K562 (cell line): ENCODE results near the gene TTC16. TPM values are rescaled to one million over a fixed set of nuclear protein-coding genes. Genes with fewer than 3 reads are reported as not detected.

Source experiments
- BRD4 ChIP-seq: fragments of 200-600 bp; sonication (generic); IDR thresholded peaks from 2 replicates; pipeline ENCODE4 v1.6.1; 2017; ENCODE audit warnings: inconsistent platforms
- DACH1 ChIP-seq: fragments of 450-650 bp; IDR thresholded peaks from 2 replicates; pipeline ENCODE4 v1.6.1; 2018; ENCODE audit not compliant: partially characterized antibody
- FUS ChIP-seq: fragments of 200-400 bp; formaldehyde crosslinking; optimal IDR thresholded peaks from 2 replicates; pipeline ENCODE3; 2017; ENCODE audit warnings: low read depth, low read length
- NONO ChIP-seq, 2 experiments: fragments of 200-400 bp in 1 of 2; fragments of 450-650 bp in 1 of 2; formaldehyde crosslinking in 1 of 2; IDR thresholded peaks; 2 replicates each; pipeline ENCODE4 v1.6.1; 2017; ENCODE audit warnings: low read depth in 2 of 2, mild to moderate bottlenecking in 2 of 2, moderate library complexity in 2 of 2, low read length in 1 of 2
- POLR2A ChIP-seq: fragments of 450-650 bp; conservative IDR thresholded peaks from 2 replicates; pipeline ENCODE4 v1.6.1; 2016
- RBM22 ChIP-seq: fragments of 200-400 bp; formaldehyde crosslinking; IDR thresholded peaks from 2 replicates; pipeline ENCODE4 v1.6.1; 2018; ENCODE audit warnings: low read length, low read depth; ENCODE audit not compliant: poor library complexity, severe bottlenecking
- SLC30A9 ChIP-seq: fragments of 250-450 bp; sonication (Bioruptor Pico); IDR thresholded peaks from 2 replicates; pipeline ENCODE4 v1.8.0; 2022; ENCODE audit warnings: mild to moderate bottlenecking, moderate library complexity
- SMARCC2 ChIP-seq: fragments of 450-650 bp; IDR thresholded peaks from 2 replicates; pipeline ENCODE4 v1.6.1; 2017; ENCODE audit warnings: antibody characterized with exemption, moderate library complexity, mild to moderate bottlenecking, low read depth
- ZBTB7A ChIP-seq: IDR thresholded peaks from 2 replicates; pipeline ENCODE4 v1.6.1; 2011; ENCODE audit warnings: low read depth, mild to moderate bottlenecking, low read length, moderate library complexity, borderline replicate concordance; ENCODE audit not compliant: control insufficient read depth
- ZNF644 ChIP-seq: fragments of 200-800 bp; sonication (Bioruptor generic); IDR thresholded peaks from 2 replicates; pipeline ENCODE4 v1.6.1; 2016; ENCODE audit warnings: low read depth, missing genetic modification characterization, missing compliant biosample characterization
- ZNF668 ChIP-seq: fragments of 250-450 bp; sonication (Bioruptor Pico); IDR thresholded peaks from 2 replicates; pipeline ENCODE4 v1.8.0; 2022; ENCODE audit warnings: mild to moderate bottlenecking, inconsistent platforms
- polyA plus RNA-seq, 8 experiments: library from polyadenylated mRNA; depleted of rRNA in 4 of 8; stranded (reverse) in 5 of 8; unstranded in 3 of 8; fragments of >200 nt; fragmentation: Nextera tagmentation in 2 of 8; fragmentation: Illumina TruSeq in 1 of 8; extraction: Ambion mirVana in 2 of 8; extraction: Trizol in 1 of 8; gene quantifications; 2 replicates each; pipeline versions ENCODE4 v1.2.1 to v1.2.3, GENCODE V29; 2011 to 2014; ENCODE audit warnings: inconsistent platforms in 1 of 8, missing spikeins in 1 of 8
- total RNA-seq, 7 experiments: library from RNA; depleted of rRNA in 6 of 7; stranded (reverse); fragments of >200 nt in 6 of 7; fragmentation: Illumina TruSeq in 2 of 7; extraction: Trizol in 2 of 7; gene quantifications; 2 replicates each; pipeline versions ENCODE4 v1.2.1 to v1.2.3, GENCODE V29; 2011 to 2021; ENCODE audit warnings: low replicate concordance in 1 of 7
- TF ChIP-seq, protein P1 (sequence below), 2 experiments: fragments of 250-450 bp in 1 of 2; fragments of 450-650 bp in 1 of 2; sonication (Bioruptor Pico) in 1 of 2; IDR thresholded peaks; 2 replicates each; pipeline versions ENCODE4 v1.6.1 to v1.8.0; 2016 to 2021; ENCODE audit warnings: mild to moderate bottlenecking in 2 of 2, moderate library complexity in 2 of 2, missing compliant biosample characterization in 1 of 2, missing genetic modification characterization in 1 of 2
- TF ChIP-seq, protein P2 (sequence below), 2 experiments: fragments of 450-650 bp; IDR thresholded peaks; 2 replicates each; pipeline ENCODE4 v1.6.1; 2018; ENCODE audit warnings: mild to moderate bottlenecking in 2 of 2, low read depth in 1 of 2; ENCODE audit not compliant: partially characterized antibody in 2 of 2
- TF ChIP-seq, protein P3 (sequence below): fragments of 450-650 bp; formaldehyde crosslinking; IDR thresholded peaks from 2 replicates; pipeline ENCODE4 v1.4.0; 2020; ENCODE audit warnings: mild to moderate bottlenecking, moderate library complexity
- TF ChIP-seq, protein P4 (sequence below), 2 experiments: fragments of 450-650 bp; conservative IDR thresholded peaks; 2 replicates each; pipeline ENCODE4 v1.6.1; 2017; ENCODE audit warnings: mild to moderate bottlenecking in 2 of 2, moderate library complexity in 2 of 2
- TF ChIP-seq, protein P5 (sequence below): sonication (generic); formaldehyde crosslinking; IDR thresholded peaks from 2 replicates; pipeline ENCODE4 v1.8.0; 2022; ENCODE audit warnings: mild to moderate bottlenecking, missing genetic modification reagents, borderline replicate concordance

Gene TTC16
- total and polyA plus RNA-seq, 9 of the 15 experiments (the other 6 are each of a cell fraction or from before 2014, with no cell fraction given): 0.11 TPM; not detected in 8

DNA sequence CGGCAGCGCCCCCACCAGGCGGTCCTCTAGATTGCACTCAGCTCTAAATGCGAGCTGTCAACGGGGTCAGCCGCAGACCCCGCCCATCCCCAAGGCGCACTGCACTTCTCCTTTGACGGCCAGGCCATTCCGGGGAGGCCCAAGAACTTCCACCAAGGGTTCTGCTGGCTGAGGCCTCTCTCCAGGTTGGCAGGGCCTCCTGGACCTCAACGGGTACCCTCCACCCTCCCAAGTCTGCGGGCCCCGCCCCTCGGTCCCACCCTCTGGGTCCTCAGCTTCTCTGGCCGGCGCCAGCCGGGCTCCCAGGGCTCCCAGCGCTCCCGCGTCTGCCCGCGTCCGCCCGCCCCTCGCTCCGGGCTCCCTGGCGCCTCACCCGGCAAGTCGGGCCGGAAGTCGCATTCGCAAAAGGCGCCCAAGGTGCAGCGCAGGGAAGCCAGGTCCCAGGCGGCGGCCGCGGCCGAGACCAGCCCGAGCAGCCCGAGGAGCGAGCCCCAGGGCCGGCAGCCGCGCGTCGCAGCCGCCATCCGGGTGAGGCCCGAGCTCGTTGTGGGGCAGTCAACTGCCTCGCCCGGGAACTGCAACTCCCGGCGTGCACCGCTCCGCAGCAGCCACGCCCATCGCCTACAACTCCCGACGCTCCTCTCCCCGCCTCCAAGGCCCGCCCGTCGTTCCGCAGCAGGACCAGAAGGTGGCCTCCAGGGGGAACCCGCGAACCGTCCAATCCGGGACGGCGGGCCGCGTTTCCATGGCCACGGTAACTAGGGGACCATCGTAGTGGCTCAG is 19.1 kb downstream of the TTC16 start, which contains the start of gene TOR2A (continued):
- TF ChIP-seq, protein P1, sequence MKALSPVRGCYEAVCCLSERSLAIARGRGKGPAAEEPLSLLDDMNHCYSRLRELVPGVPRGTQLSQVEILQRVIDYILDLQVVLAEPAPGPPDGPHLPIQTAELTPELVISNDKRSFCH (CRISPR knock-in tag; IDR thresholded peaks at IDR 0.05): no peak
- TF ChIP-seq, protein P1 (tag; IDR thresholded peaks at IDR 0.05): 0 out of 2 replicates have a peak, but pooled peaks have one; percentile 50
- peak; percentile 96 for TF ChIP-seq RBM22
- TF ChIP-seq, protein P2, sequence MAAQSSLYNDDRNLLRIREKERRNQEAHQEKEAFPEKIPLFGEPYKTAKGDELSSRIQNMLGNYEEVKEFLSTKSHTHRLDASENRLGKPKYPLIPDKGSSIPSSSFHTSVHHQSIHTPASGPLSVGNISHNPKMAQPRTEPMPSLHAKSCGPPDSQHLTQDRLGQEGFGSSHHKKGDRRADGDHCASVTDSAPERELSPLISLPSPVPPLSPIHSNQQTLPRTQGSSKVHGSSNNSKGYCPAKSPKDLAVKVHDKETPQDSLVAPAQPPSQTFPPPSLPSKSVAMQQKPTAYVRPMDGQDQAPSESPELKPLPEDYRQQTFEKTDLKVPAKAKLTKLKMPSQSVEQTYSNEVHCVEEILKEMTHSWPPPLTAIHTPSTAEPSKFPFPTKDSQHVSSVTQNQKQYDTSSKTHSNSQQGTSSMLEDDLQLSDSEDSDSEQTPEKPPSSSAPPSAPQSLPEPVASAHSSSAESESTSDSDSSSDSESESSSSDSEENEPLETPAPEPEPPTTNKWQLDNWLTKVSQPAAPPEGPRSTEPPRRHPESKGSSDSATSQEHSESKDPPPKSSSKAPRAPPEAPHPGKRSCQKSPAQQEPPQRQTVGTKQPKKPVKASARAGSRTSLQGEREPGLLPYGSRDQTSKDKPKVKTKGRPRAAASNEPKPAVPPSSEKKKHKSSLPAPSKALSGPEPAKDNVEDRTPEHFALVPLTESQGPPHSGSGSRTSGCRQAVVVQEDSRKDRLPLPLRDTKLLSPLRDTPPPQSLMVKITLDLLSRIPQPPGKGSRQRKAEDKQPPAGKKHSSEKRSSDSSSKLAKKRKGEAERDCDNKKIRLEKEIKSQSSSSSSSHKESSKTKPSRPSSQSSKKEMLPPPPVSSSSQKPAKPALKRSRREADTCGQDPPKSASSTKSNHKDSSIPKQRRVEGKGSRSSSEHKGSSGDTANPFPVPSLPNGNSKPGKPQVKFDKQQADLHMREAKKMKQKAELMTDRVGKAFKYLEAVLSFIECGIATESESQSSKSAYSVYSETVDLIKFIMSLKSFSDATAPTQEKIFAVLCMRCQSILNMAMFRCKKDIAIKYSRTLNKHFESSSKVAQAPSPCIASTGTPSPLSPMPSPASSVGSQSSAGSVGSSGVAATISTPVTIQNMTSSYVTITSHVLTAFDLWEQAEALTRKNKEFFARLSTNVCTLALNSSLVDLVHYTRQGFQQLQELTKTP (IDR thresholded peaks at IDR 0.05; ENCODE audit: low read depth in 1 of 2, partially characterized antibody in 2 of 2): peak in 1 of 2 experiments; percentile 94
- TF ChIP-seq, protein P3, sequence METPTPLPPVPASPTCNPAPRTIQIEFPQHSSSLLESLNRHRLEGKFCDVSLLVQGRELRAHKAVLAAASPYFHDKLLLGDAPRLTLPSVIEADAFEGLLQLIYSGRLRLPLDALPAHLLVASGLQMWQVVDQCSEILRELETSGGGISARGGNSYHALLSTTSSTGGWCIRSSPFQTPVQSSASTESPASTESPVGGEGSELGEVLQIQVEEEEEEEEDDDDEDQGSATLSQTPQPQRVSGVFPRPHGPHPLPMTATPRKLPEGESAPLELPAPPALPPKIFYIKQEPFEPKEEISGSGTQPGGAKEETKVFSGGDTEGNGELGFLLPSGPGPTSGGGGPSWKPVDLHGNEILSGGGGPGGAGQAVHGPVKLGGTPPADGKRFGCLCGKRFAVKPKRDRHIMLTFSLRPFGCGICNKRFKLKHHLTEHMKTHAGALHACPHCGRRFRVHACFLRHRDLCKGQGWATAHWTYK (CRISPR knock-in tag): 0 out of 2 replicates have a peak, but pooled peaks have one; percentile 77
- peak; percentile 91 for TF ChIP-seq ZBTB7A
- 0 out of 2 replicates have a peak, but pooled peaks have one; percentile 37 for TF ChIP-seq BRD4
- peak; percentile 79 for TF ChIP-seq POLR2A
- TF ChIP-seq ZNF668: no peak
- no peak for TF ChIP-seq SLC30A9
- no peak for TF ChIP-seq SMARCC2
- TF ChIP-seq ZNF644 (tag): no peak
- TF ChIP-seq, protein P4, sequence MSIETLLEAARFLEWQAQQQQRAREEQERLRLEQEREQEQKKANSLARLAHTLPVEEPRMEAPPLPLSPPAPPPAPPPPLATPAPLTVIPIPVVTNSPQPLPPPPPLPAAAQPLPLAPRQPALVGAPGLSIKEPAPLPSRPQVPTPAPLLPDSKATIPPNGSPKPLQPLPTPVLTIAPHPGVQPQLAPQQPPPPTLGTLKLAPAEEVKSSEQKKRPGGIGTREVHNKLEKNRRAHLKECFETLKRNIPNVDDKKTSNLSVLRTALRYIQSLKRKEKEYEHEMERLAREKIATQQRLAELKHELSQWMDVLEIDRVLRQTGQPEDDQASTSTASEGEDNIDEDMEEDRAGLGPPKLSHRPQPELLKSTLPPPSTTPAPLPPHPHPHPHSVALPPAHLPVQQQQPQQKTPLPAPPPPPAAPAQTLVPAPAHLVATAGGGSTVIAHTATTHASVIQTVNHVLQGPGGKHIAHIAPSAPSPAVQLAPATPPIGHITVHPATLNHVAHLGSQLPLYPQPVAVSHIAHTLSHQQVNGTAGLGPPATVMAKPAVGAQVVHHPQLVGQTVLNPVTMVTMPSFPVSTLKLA (conservative IDR thresholded peaks at IDR 0.05): peak in 1 of 2 experiments; percentile 78
- TF ChIP-seq FUS: peak; percentile 80
- no peak for TF ChIP-seq DACH1
- TF ChIP-seq, protein P5, sequence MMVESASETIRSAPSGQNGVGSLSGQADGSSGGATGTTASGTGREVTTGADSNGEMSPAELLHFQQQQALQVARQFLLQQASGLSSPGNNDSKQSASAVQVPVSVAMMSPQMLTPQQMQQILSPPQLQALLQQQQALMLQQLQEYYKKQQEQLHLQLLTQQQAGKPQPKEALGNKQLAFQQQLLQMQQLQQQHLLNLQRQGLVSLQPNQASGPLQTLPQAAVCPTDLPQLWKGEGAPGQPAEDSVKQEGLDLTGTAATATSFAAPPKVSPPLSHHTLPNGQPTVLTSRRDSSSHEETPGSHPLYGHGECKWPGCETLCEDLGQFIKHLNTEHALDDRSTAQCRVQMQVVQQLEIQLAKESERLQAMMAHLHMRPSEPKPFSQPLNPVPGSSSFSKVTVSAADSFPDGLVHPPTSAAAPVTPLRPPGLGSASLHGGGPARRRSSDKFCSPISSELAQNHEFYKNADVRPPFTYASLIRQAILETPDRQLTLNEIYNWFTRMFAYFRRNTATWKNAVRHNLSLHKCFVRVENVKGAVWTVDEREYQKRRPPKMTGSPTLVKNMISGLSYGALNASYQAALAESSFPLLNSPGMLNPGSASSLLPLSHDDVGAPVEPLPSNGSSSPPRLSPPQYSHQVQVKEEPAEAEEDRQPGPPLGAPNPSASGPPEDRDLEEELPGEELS (CRISPR knock-in tag): 0 out of 2 replicates have a peak, but pooled peaks have one; percentile 35
- peak; percentile 76 to 98 for TF ChIP-seq NONO (IDR thresholded peaks at IDR 0.05; ENCODE audit: low read depth in 2 of 2, low read length in 1 of 2)
